Left renal cortex interstitium (tissue), 4 donors: ENCODE data around the gene TLE4. TPM values are rescaled to one million over a fixed set of nuclear protein-coding genes. Genes with fewer than 3 reads are reported as not detected.

Experiments used
- DNase-seq, 4 donors: peaks; one replicate each; pipeline ENCODE4 v3.0.0-alpha.2; 2013; ENCODE audit warnings: low read depth in 4 of 4, low spot score in 2 of 4, missing footprints in 1 of 4
- polyA plus RNA-seq, 4 donors: library from polyadenylated mRNA; unstranded; fragments of 120-200 nt; gene quantifications; one replicate each; pipeline ENCODE4 v1.2.1, GENCODE V29; 2013; ENCODE audit not compliant: insufficient read length in 4 of 4

The TLE4 gene
- polyA plus RNA-seq, 4 donors = 62.1 to 80.5 (median 73.1) TPM

DNA sequence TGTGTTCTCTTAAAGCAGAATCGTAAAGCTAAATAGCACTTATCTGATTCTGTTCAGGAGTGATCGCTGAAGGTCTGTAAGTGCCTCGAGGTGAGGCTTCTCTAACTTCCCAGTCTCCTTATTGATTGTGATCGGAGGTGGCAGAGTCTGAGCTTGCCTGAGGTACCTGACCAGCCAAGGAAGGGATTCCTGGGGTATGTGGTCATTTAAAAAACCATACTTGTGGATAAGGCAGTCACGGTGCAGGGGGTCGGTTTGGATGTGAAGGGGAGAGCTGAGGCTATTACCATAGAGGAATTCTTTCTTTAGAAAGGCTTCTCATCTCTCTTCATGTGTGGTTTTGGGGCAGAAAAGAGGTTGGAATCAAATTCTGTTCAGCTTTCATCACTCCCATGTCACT lies 193.7 kb downstream of the TLE4 start:
- no peak for DNase-seq

DNA sequence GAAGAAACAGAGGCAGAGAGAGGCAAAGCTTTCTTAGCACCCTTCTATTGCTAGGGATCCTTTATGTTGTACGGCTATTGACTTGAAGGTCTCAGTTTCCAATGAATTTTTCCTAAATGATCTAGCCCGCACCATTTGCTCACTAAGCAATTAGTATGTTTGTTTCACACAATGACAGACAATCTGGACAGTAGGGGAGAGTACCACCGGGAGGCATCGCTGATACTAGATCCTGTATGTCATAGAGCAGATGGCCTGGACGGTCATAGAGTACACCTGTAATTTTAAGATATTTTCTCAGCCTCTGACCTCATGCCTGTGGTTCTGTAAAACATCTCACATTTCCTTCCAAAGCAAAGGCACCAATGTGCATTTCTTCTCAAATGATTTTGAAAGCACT lies 194.3 kb downstream of the TLE4 start:
- no peak for DNase-seq

DNA sequence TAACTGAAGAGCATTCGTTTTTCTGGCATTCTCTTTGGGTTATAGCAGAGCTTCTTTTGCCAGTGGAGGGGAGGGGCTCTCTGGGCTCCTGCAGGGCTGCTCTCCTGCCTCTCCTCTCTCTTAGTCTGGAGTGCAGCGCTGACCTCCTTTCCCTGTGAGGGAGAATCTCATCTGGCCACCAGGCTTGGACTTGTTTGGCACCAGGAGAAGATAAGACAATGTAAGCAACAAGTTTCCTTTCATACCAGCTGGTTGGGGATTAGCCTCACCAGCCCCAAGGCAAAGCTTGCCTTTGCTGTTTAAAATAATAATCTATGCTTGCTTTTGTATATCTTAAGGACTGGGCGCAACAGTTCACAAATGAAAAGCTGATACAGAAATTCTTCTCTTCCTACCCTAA lies 196.4 kb downstream of the TLE4 start:
- DNase-seq = no peak

DNA sequence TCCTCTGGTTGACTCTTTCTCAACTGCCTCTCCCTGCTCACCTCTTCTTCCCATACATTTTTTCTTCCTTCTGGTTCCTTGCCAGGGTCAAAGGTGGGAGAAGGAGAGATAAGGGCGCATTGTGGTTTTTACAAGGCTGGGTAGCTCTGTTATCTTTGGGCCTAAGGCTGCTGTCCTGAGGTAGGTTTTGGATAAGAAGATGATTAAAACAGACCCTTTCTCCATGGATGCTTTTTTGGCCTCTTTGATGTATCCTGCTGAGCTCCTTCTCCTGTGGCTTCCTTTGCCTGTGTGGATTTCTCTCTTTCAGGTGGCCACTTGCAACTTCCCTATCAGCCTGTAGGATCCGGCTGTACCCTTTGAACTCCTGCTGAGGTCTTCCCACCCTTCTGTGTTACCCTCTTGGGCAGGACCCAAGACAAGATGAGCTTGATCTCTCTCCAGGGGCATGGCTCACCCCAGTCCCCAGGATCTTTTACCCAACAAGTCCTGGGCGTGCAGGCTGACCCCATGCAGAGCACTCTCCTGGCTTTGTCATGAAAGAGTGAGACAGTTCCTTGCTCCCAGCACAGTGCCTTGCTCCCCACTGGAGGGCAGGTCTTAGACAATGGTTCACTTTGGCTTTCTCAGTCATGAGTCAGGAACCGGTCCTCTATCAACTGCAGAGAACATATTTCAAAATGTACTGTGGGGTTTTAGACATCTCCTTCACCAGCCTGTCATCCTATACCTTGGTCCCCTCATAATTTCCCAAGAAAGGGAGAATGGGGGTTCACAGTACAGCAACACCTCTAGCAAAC lies 197.9 kb downstream of the TLE4 start:
- no peak for DNase-seq

DNA sequence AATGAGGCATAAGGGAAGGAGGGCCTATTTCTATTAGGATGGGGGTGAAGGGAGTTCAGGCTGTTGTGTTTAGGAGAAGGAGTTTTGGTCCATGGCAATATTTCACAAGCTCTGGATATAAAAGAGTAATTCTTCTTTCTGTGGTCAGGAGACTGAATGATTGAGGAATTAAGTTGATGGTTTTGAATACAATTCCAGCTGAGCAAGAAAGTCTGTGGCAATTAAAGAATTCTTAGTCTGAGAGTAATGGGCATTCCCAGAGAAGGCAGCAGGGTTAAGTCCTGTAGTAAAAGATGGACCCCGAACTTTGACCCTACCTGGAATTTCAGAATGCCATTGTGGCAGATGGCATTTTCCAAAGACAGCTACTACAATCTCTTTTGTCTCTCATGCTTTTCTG lies 202.6 kb downstream of the TLE4 start:
- DNase-seq = no peak
